LoVo (cell line): ENCODE measurements around the gene CDKL1.
"Not testable (repeated sequence)": the region's sequence is repeated elsewhere in the genome, so short reads cannot be mapped to it uniquely, and the experiment has no call there.

Experiments
- DNase-seq: peaks from one replicate; pipeline ENCODE4 v3.0.0-alpha.2; 2016; ENCODE audit warnings: low spot score

Gene CDKL1

GRCh38 chr14:50356283-50356682 is 40.4 kb downstream of the CDKL1 start:
- DNase-seq = not testable (repeated sequence)

GRCh38 chr14:50355692-50356091 is 41.0 kb downstream of the CDKL1 start:
- DNase-seq = no peak

- no peak for DNase-seq
These were observed 42.2 kb downstream of the CDKL1 start for GRCh38 chr14:50354527-50354926.

DNA sequence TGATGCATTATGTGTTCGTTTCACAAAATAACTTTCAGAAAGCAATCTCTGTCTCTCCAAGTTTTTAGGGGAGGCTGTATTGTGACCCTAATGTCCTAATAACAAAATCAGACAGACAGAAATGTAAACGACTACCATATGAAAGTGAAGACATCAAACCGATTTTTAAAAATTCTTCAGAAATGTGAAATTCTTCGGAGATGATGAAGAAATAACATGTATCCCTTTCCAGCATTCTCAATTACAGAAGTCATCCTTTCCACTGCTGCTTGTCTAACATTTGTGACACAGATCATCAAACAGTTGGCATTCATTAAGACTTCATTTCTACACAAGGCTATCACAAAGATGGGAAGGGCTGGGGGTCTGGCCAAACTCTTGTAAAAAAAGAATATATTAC is 43.6 kb downstream of the CDKL1 start:
- DNase-seq = no peak

DNA sequence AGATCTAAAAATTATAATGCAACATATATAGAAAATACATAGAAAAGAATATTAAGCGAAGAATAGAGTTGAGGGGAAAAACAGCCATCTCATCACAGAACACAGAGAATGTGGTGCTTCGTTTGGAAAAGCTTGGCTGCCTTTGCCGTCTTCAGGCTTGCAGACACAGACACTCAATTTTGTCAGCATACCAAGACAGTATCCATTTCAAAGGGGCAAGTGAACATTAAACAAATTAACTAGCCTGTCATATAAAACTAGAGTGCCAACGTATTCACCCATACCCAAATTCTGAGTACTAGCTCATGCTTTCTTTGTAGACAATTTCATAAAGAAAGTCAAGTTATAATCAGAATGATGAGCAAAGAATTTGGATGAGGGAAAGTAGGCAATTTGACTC is 44.1 kb downstream of the CDKL1 start:
- no peak for DNase-seq

- DNase-seq = no peak
These were observed 45.7 kb downstream of the CDKL1 start for GRCh38 chr14:50350975-50351374.

- no peak for DNase-seq
These were observed 47.7 kb downstream of the CDKL1 start for GRCh38 chr14:50348933-50349332.

DNA sequence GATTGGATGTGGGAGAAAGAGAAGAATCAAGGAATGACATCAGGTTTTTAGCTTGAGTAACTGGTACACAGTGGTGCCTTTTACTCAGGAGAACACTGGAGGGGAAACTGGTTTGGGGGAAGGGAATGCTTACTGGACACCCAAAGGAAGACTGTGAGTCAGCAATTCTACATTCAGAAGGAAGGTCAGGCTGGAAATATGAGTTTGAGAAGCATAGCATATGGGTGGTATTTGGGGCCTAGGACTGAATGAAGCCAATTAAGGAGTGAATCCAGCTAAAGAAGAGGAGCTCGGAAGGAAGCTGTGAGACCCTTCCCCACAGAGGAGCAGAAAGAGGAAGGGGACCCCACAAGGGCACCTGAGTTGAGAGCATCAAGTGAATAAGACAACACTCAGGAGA is 49.2 kb downstream of the CDKL1 start:
- no peak for DNase-seq

GRCh38 chr14:50345846-50346422 is 50.7 kb downstream of the CDKL1 start:
- no peak for DNase-seq

DNA sequence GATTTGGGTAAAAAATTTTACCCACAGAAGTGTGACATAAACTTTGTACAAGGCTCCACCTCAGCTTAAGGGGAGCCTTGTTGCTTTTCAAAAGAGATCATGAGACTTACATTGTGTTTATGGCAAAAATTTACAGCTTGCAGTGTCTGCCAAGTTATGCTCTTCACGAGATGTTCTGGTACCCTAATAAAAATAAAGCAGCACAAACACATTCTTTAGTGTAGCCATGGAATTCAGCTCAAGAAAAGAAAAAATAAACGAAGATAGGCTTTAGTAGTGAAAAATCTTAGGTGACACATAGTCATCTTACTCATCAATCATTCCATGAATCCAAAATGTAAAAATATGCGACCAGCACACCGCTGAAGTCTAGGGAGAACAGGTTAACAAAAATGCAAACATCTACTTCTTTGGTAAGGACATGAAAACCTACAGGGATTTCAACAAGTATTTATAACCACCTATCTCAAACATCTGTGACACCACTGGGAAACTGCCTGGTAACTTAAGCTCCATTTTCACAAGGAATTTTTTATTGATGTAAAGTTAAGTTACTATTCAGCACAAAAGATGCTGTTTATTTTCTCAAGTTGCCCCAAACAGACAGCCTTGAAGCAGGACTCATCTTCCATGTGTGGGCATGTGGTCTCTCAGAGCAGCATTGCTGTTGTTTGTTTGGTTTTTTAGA is 51.7 kb downstream of the CDKL1 start:
- no peak for DNase-seq

- DNase-seq = no peak
These were observed 52.4 kb downstream of the CDKL1 start for GRCh38 chr14:50344116-50344775.

- no peak for DNase-seq
These were observed 53.2 kb downstream of the CDKL1 start for GRCh38 chr14:50343434-50343833.

- peak; percentile 61 for DNase-seq
These were observed 54.2 kb downstream of the CDKL1 start for GRCh38 chr14:50342221-50343078.

GRCh38 chr14:50340963-50341362 is 55.7 kb downstream of the CDKL1 start:
- DNase-seq = no peak

DNA sequence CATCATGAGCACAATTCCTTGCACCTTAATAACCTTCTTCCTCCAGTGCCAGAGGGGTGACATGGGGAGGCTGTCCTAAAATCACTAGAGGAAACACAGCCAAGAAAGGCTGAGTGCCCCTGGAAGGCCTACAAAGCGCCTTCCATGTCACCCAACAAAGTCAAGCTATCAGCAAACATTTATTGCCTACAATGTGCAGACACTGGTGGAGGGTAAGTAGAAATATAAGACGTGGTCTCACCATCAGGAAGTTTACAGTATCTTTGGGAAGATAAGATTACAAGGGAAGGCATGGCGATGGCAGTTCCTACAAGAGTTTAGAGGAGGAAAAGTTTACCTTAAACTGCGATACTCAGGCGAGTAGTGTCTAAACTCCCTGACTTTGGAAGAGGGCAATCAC is 56.6 kb downstream of the CDKL1 start:
- no peak for DNase-seq

DNA sequence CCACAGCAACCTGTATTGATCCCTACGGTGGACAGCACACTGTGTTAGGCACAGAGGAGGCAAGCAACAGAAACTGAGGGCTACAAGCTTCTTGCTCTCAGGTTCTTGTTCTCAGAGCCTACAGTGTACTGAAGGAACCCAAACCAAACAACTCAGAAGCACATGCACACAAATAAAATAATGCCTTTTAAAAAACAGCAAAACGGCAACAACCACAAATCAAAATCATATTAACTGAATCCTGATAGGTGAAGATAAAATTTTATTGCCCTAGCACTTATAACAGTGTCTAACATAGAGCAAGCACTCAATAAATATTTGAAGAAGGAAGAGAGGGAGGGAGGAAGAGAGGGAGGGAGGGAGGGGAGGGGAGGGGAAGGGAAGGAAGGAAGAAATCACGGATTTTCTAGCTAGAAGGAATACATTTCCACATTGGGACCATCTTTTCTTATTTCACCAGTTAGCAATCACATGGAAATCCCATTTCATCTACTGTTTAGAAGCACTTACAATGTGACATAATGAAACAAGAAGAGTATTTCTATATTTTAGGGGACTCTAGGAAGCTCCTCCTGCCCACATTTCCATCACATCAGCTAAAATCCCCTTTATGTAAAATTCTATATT is 57.4 kb downstream of the CDKL1 start:
- DNase-seq = no peak

- DNase-seq = no peak
These were observed 58.1 kb downstream of the CDKL1 start for GRCh38 chr14:50338587-50338986.

DNA sequence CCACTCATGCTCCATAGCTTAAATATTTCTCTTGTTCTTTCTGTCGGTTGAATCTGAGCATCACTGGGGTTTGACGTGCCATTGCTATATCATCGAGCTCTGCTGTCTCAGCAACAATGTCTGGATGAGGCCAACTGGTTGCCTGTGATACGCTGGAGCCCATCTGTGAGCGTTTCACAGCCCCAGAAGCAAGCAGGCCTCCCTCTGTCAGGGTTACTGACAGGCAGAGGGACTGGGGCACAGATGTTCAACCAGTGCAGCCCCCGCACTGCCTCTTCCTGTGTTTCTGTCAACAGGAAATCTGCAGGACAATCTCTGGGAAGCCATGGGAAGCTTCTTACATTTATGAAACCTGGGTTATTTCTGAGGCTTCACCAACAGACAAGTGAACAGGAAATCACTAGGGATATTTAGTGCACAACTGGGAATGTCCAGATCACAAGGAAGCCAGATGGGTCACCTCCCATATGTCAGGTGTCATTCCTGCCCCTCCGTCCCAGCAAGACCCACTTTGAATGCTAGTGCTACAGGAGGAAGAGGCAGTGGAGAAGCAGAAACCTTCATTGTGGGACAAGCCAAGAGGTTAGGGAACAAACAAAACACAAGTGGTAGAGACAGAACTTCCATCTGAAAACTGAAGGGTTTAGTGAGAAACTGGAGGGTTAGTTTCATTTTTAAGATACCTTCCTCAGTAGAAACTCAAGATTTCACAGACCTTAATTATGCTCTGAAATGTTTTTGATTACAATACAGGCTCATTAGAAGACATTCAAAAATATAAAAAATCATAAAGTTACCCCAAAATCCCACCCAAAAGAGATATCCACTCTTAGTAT is 60.5 kb downstream of the CDKL1 start:
- DNase-seq = no peak

DNA sequence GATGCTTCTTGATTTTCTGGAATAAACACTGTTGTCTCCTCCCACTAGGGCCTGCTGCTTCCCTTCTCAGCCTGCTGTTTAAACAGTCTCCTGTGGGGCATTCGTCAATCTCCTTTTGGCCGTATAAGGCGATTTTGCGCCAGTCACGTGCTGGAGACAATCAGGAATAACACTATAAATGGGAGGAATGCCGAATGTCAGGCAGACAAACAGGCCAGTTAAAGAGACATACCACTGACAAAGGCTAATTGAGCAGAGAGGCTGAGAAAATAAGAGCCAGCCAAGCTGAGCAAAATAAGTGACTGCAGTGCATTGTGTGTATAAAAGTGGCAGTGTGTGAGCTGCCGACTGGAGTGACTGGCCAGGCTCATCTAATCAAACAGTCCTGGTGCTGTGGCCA is 61.3 kb downstream of the CDKL1 start:
- DNase-seq = no peak

- no peak for DNase-seq
These were observed 62.5 kb downstream of the CDKL1 start for GRCh38 chr14:50334211-50334610.

DNA sequence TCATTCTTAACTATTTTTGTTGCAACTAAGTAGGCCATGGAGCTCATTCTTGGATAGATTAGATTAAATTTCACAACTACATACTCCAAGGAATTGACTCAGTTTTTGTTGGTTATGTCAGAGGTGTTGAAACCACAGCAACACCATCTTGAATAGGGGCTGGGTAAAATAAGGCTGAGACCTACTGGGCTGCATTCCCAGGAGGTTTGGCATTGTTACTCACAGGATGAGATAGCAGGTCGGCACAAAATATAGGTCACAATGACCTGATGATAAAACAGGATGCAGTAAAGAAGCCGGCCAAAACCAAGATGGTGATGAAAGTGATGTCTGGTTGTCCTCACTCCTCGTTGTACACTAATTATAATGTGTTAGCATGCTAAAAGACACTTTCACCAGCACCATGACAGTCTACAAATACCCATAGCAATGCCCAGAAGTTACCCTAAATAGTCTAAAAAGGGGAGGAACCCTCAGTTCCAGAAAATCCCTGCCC is 63.6 kb downstream of the CDKL1 start:
- no peak for DNase-seq
